ENCODE data around the gene TENT4B. TPM values are rescaled to one million over a fixed set of nuclear protein-coding genes. Genes with fewer than 3 reads are reported as not detected.

Gene TENT4B
- polyA plus RNA-seq, 1 of the 3 experiments (the other 2 are of a cell fraction): 5.6 TPM

DNA sequence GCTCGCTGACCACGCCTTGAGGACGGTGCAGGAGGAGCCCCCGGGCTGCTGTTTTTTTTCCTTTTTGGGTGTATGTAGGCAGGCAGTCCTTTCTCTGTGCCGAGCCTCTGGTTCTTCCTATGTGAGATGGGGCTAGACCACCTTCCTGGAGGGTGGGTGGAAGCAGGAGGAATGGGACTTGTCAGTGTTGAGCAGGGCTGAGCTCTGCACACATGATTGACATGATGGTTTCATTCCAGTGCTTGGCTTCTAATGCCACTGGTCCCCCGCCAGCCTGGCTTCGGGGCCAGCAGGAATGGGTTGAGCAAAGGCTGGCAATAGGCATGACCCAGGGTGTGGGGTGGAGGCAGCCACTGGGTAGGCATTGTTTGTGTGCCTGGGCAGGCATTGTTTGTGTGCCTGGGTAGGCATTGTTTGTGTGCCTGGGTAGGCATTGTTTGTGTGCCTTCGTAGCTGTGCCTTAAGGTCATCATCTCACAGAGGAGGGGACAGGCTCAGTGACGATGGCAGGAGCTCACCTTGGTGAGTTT is 99.0 kb downstream of the TENT4B start:
- no peaks in the 10 kb centered on the region for H4K20me1 ChIP-seq (ENCODE audit: insufficient read depth)

More for the DNA sequence above, 99.0 kb downstream of the TENT4B start:
- Histone ChIP-seq H3K4me3 (ENCODE audit: low read depth in 2 of 2, low read length in 1 of 2) (no peak overlapping the region), H3K27ac (ENCODE audit: low read depth in 2 of 2, low read length in 1 of 2) (no peak overlapping the region), H3F3A (replicated peaks; ENCODE audit: insufficient read depth) (no peaks in the 10 kb centered on the region), H3K79me2 (ENCODE audit: insufficient read depth) (no peaks in the 10 kb centered on the region), H3K4me1 (ENCODE audit: control insufficient read depth in 1 of 2, insufficient read depth in 2 of 2, low read depth in 1 of 2, low read length in 1 of 2) (peaks cover 6 to 7% of the 10 kb centered on the region in 2 experiments; a peak in 2 of 4 replicates), H2AFZ (ENCODE audit: low read depth) (no peak overlapping the region), H3K9me2 (no peaks in the 10 kb centered on the region), H3K36me3 (replicated peaks in 1 of 2; ENCODE audit: control insufficient read depth in 1 of 2, insufficient read depth in 2 of 2, low read length in 1 of 2) (no peaks in the 10 kb centered on the region), H3K27me3 (ENCODE audit: insufficient read depth) (no peaks in the 10 kb centered on the region), H3K9ac (no peak overlapping the region), H3K4me2 (no peak overlapping the region), H3K9me3 (no peaks in the 10 kb centered on the region)
- ChIA-PET CTCF (interaction anchor here (0.8 to 1.2 kb wide), 4 partner anchors 14 to 554 kb away, joined by 3 to 4 read pairs (median 3); partner anchors contain the start of genes ADCY7 and CNEP1R1), POLR2A (no interaction called here)
- TF ChIP-seq SMC3 (IDR thresholded peaks at IDR 0.05; ENCODE audit: low read depth, low read length) (no peak), FOXJ3 (CRISPR knock-in tag; IDR thresholded peaks at IDR 0.05) (no peak), RXRA (IDR thresholded peaks at IDR 0.05; ENCODE audit: borderline replicate concordance, low read depth) (no peak), NFIC (IDR thresholded peaks at IDR 0.05; ENCODE audit: borderline replicate concordance) (no peak), POLR2AphosphoS5 (IDR thresholded peaks at IDR 0.05; ENCODE audit: low read depth, low read length) (no peak), CHD2 (IDR thresholded peaks at IDR 0.05; ENCODE audit: low read length, partially characterized antibody) (no peak), GATA2 (CRISPR knock-in tag; IDR thresholded peaks at IDR 0.05) (no peak), ELF1 (IDR thresholded peaks at IDR 0.05) (no peak), JUND (IDR thresholded peaks at IDR 0.05) (no peak), NRF1 (IDR thresholded peaks at IDR 0.05; ENCODE audit: low read depth, low read length) (no peak), EZH2phosphoT487 (IDR thresholded peaks at IDR 0.05; ENCODE audit: borderline replicate concordance, low read depth) (no peak), REST (IDR thresholded peaks at IDR 0.05; ENCODE audit: low read depth, low read length) (no peak)
- TF ChIP-seq, protein P1, sequence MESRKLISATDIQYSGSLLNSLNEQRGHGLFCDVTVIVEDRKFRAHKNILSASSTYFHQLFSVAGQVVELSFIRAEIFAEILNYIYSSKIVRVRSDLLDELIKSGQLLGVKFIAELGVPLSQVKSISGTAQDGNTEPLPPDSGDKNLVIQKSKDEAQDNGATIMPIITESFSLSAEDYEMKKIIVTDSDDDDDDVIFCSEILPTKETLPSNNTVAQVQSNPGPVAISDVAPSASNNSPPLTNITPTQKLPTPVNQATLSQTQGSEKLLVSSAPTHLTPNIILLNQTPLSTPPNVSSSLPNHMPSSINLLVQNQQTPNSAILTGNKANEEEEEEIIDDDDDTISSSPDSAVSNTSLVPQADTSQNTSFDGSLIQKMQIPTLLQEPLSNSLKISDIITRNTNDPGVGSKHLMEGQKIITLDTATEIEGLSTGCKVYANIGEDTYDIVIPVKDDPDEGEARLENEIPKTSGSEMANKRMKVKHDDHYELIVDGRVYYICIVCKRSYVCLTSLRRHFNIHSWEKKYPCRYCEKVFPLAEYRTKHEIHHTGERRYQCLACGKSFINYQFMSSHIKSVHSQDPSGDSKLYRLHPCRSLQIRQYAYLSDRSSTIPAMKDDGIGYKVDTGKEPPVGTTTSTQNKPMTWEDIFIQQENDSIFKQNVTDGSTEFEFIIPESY (IDR thresholded peaks at IDR 0.05; ENCODE audit: borderline replicate concordance, low read depth): no peak
- DNase-seq: no peak
- WGBS (ENCODE audit: low lambda C conversion rate): 94% methylated on average over 9 of the region's 9 CpGs

All from SK-N-SH (cell line).